IPS-18c (cell line): ENCODE results near the gene ASPRV1.
"Not testable (repeated sequence)": the region's sequence is repeated elsewhere in the genome, so short reads cannot be mapped to it uniquely, and the experiment has no call there.

ENCODE experiments used
- H3K4me3 ChIP-seq: 2 replicates; pipeline ENCODE4 v1.7.0; 2013; ENCODE audit warnings: low read depth, mild to moderate bottlenecking, low read length, moderate library complexity; ENCODE audit not compliant: insufficient read depth
- H3K9me3 ChIP-seq: one replicate; pipeline ENCODE4 v1.6.1; 2013; ENCODE audit warnings: mild to moderate bottlenecking, low read length, moderate library complexity; ENCODE audit not compliant: control insufficient read depth, insufficient read depth

Gene ASPRV1

GRCh38 chr2:69961496-69961895, at the start of gene ASPRV1:
ASPRV1 (minus strand) TSS chr2:69961631; CDS start chr2:69961436, 195 bp downstream.
- no peaks in the 10 kb centered on the region for H3K9me3 ChIP-seq
- no peak within 1 kb of the TSS for H3K4me3 ChIP-seq

GRCh38 chr2:70010576-70011111, 49.2 kb upstream of the ASPRV1 start:
- no peaks in the 10 kb centered on the region for H3K9me3 ChIP-seq
- no peak overlapping the region for H3K4me3 ChIP-seq

GRCh38 chr2:70009762-70010575, 48.5 kb upstream of the ASPRV1 start:
- H3K9me3 ChIP-seq: no peaks in the 10 kb centered on the region
- no peak overlapping the region for H3K4me3 ChIP-seq

DNA sequence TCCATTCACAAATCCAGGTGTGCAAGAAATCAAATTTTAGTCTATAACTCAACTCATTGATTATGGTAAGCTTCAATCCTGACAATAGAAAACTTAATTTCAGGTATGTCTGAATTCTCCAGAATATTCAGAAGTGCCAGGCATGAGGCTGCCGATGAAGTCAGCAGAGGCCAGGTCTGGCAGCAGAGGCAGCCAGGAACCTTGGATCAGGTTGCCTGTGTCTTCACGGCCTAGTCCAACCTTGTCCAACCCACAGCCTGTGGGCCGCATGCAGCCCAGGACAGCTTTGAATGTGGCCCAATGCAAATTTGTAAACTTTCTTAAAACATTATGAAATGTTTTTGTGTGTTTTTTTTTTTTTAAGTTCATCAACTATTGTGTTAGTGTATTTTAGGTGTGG, 46.9 kb upstream of the ASPRV1 start:
- H3K4me3 ChIP-seq: no peak overlapping the region
- no peaks in the 10 kb centered on the region for H3K9me3 ChIP-seq

GRCh38 chr2:70007151-70007550, 45.7 kb upstream of the ASPRV1 start:
- H3K4me3 ChIP-seq: no peak overlapping the region

GRCh38 chr2:70006447-70006784, 45.0 kb upstream of the ASPRV1 start:
- Histone ChIP-seq H3K4me3 (no peak overlapping the region), H3K9me3 (no peaks in the 10 kb centered on the region)

More at GRCh38 chr2:70007151-70007550, 45.7 kb upstream of the ASPRV1 start:
- no peaks in the 10 kb centered on the region for H3K9me3 ChIP-seq

GRCh38 chr2:70005752-70006446, 44.5 kb upstream of the ASPRV1 start:
- no peak overlapping the region for H3K4me3 ChIP-seq
- no peaks in the 10 kb centered on the region for H3K9me3 ChIP-seq

DNA sequence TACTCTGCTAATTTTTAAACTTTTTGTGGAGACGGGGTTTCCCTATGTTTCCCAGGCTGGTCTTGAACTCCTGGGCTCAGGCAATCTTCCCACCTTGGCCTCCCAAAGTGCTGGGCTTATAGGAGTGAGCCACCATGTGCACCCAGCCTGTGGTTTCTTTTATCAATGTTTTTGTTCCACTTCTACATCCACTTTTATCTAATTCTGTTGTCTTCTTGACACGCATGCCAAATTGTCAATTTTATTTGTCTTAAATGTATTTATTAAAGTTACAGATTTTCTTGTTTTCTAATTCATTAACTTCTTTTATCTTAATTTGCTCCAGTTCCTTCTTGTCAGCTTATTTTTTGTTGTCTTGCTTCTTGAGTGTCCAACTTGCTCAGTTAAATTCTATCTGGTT, 43.8 kb upstream of the ASPRV1 start:
- no peak overlapping the region for H3K4me3 ChIP-seq
- H3K9me3 ChIP-seq: no peaks in the 10 kb centered on the region

- Histone ChIP-seq H3K4me3 (no peak overlapping the region), H3K9me3 (no peaks in the 10 kb centered on the region)
Measured at GRCh38 chr2:70003093-70003830, 41.8 kb upstream of the ASPRV1 start.

- Histone ChIP-seq H3K9me3 (no peaks in the 10 kb centered on the region), H3K4me3 (no peak overlapping the region)
Measured at GRCh38 chr2:70002241-70002899, 40.9 kb upstream of the ASPRV1 start.

- H3K4me3 ChIP-seq, H3K9me3 ChIP-seq: not testable (repeated sequence)
Measured at GRCh38 chr2:70000529-70000928, 39.1 kb upstream of the ASPRV1 start.

DNA sequence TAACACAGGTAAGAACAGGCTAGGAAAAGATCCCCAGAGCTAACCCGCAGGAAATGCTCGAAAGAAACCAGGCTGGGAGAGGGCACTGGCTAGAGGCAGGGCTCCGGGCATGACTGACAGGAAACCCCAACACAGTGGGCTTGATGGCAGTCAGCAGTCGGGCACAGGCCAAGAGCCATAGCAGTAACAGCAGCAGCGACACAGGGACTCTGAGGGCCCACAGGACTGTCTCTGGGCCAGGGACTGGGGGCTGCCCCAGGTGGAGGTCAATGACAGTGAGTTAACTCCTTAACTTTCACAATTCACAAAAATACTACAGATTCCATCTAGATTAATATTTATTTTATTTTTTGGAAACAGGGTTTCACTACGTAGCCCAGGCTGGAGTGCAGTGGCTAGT, 37.3 kb upstream of the ASPRV1 start:
- Histone ChIP-seq H3K9me3 (peaks cover 2% of the 10 kb centered on the region), H3K4me3 (no peak overlapping the region)

DNA sequence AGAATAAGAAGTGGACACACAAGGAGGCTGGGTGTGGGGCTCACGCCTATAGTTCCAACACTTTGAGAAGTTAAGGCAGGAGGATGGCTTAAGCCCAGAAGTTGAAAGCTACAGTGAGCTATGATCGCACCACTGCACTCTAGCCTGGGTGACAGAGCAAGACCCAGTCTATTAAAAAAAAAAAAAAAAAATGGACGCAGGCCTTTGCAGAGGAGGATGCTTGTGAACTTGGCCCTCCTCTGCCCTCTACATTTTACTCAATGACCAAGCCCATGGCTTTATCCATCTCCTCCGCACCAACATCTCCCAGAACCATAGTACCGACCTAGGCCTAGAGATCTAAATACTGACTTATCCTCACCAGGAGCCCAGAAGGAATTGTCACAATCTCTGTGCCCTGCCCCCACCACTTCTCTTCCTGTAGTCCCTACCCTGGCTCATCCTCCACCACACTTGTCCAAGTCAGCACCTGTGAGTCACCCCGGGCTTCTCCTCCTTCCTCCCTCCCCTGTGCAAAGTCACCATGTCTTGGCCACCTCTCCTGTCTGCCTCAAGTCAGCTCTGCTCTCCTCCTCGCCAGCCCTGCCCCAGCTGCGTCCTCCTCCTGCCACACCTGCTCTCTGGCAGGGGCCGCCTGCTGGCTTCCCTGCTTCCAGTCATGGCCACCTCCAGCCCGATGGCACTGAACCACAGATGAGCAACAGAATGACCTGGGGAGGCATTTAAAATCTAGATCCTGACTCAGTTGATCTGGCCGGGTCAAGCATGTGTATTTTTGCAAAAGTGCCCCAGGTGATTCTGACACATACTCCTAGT, 35.8 kb upstream of the ASPRV1 start:
- Histone ChIP-seq H3K9me3 (peaks cover 2% of the 10 kb centered on the region), H3K4me3 (no peak overlapping the region)

DNA sequence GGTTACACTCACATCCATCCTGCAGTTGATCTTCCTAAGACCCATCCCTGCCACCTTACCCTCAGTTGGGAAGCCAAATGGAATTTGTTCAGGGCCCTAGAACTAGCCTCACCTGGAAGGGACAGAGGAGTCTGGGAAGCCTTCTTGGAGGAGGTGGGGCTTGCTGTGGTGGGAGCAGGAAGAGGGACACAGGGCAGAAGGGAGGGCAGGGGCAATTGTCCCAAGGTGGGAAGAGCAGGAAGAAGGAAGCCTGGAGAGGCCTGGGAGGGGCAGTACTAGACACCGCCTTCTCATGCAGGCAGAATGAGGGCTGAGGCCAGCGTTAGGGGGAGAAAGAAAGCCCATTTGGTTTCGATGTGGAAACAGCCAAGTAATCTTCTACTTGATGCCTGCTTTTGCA, 34.1 kb upstream of the ASPRV1 start:
- peaks cover 2% of the 10 kb centered on the region for H3K9me3 ChIP-seq

GRCh38 chr2:69994166-69994565, 32.7 kb upstream of the ASPRV1 start:
- Histone ChIP-seq H3K4me3 (no peak overlapping the region), H3K9me3 (peaks cover 2% of the 10 kb centered on the region)

More for the DNA sequence above, 34.1 kb upstream of the ASPRV1 start:
- H3K4me3 ChIP-seq: no peak overlapping the region

DNA sequence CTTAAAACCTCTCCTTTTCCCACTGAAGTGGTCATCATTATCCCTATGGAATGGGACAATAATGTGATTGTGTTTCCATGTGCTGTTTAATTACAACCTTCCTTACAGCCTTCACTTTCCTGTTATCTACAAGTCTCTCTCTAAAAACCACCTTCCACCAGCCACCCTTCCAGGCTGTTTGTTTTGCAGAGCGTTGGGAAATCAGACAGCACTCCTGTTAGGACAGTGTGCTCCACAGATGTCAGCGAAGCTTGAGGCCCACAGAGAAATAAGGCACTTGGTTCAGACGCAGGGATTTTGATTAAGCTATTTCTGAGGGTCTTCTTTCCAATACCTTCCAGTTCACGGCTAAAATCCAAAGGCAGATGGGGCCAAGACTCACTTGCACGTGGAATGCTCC, 32.3 kb upstream of the ASPRV1 start:
- peaks cover 2% of the 10 kb centered on the region for H3K9me3 ChIP-seq
- no peak overlapping the region for H3K4me3 ChIP-seq
